ENCODE measurements around the gene COA5.

Gene COA5

GRCh38 chr2:98623657-98624056 lies 15.3 kb upstream of the COA5 start:
- no peak for TF ChIP-seq CTCF (IDR thresholded peaks at IDR 0.05; ENCODE audit: low read depth, low read length, missing control alignments)
- DNase-seq (ENCODE audit: low read depth): no peak

GRCh38 chr2:98617149-98617548 lies 8.8 kb upstream of the COA5 start:
- no peak overlapping the region for H3K4me3 ChIP-seq (ENCODE audit: low read depth, low read length)
- no peak for TF ChIP-seq CTCF (IDR thresholded peaks at IDR 0.05; ENCODE audit: low read depth, low read length, missing control alignments)
- DNase-seq (ENCODE audit: low read depth): no peak

More at GRCh38 chr2:98623657-98624056, 15.3 kb upstream of the COA5 start:
- H3K4me3 ChIP-seq (ENCODE audit: low read depth, low read length): no peak overlapping the region

DNA sequence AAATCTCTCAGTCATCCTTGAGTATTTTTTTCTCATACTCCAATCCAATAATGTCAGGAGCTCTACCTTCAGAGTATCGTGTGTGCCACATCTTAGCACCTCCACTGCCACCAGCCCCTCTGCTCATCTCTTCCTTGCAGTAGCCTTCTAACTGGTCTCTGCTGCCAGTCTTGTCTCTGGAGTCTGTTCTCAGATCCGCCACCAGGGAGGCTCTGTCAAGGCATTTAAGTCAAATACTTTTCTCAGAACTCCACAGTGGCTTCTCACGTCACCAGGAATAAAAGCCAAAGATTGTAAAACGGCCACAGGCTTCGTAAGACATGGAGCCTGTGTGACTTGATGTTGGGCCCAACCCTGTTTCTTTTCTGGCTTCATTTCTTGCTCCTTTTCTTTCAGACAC lies 7.2 kb upstream of the COA5 start:
- no peak for TF ChIP-seq CTCF (IDR thresholded peaks at IDR 0.05; ENCODE audit: low read depth, low read length, missing control alignments)
- no peak overlapping the region for H3K4me3 ChIP-seq (ENCODE audit: low read depth, low read length)
- no peak for DNase-seq (ENCODE audit: low read depth)

GRCh38 chr2:98614024-98614739 lies 5.9 kb upstream of the COA5 start:
- H3K4me3 ChIP-seq (ENCODE audit: low read depth, low read length): no peak overlapping the region
- no peak for DNase-seq (ENCODE audit: low read depth)
- no peak for TF ChIP-seq CTCF (IDR thresholded peaks at IDR 0.05; ENCODE audit: low read depth, low read length, missing control alignments)

DNA sequence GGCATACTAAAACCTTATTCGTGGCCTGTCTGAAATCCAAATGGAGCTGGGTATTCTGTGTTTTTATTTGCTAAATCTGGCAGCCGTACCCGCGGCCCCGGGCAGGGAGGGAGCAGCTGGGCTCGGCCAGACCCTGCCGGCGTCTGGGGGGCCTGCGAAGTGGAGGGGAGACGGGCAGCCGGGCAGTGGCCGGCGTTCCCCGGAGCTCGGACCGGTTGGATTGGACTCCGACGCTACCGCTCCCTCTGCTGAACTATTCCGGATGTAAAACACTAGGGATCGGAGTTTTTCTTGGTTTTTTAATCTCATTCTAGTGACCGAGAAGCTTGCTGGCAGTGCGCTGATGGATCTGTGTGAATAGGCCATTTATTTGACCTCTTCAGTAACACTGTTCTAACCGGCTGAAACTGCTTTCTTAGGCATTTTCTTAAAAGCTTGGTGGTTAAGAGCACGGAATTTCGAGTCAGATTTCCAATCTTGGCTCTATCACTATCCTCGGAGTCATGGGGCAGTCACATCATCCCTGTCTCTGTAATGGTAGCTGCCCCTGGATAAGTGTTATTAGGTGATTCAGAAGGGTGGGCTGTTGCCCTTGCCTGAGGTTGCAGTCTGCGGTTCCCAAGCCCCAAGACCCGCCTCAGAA lies 771 bp upstream of the COA5 start:
- no peak for TF ChIP-seq CTCF (IDR thresholded peaks at IDR 0.05; ENCODE audit: low read depth, low read length, missing control alignments)
- DNase-seq (ENCODE audit: low read depth): no peak
- H3K4me3 ChIP-seq (ENCODE audit: low read depth, low read length): peak overlapping the region; percentile 80

DNA sequence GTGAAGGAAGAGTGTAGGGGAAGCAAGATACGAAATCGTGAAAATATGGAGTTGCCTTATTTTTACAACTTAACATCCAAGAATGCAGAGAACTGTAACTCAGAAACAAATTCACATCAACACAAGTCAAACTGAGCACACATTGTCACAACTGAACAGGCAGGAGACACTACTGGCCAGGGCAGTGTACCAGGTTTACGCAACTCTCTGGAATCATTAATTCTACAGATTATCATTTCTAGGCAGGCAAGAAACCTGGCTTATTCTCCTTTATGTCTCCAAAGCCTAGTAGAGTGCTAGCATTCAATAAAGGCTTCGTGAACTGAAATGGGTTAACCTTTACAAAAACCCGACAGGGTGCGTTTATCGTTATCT lies 584 bp downstream of the COA5 start:
- no peak for TF ChIP-seq CTCF (IDR thresholded peaks at IDR 0.05; ENCODE audit: low read depth, low read length, missing control alignments)
- no peak for DNase-seq (ENCODE audit: low read depth)
- H3K4me3 ChIP-seq (ENCODE audit: low read depth, low read length): peak overlapping the region; percentile 80

DNA sequence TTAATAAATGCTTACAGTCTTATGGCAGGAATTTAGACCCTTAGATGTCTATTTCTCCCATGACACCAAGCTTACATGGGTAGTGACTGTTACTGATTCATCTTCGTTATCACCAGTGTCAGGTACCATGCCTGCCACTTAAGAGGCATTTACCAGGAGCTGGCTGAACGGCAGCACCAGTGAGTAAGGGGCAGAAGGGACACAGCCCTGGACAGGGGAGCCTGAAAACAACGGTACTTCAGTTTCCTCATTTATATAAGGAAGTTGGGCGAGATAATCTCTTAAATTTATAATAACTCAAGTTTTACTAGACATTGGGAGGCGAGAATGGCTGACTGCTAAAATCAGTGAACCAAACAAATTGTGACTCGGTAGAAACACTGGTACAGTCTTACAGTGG lies 1.2 kb downstream of the COA5 start:
- no peak for DNase-seq (ENCODE audit: low read depth)
- TF ChIP-seq CTCF (IDR thresholded peaks at IDR 0.05; ENCODE audit: low read depth, low read length, missing control alignments): no peak
- H3K4me3 ChIP-seq (ENCODE audit: low read depth, low read length): peak overlapping the region; percentile 80

All from GM12864 (cell line).